Stomach (tissue), 9 donors: Measurements from ENCODE around the gene ERC2. TPM values are rescaled to one million over a fixed set of nuclear protein-coding genes. Genes with fewer than 3 reads are reported as not detected.
A peak's percentile ranks its signal among the peaks of the same experiment; 100 is the strongest.
"Not testable (repeated sequence)": the region's sequence is repeated elsewhere in the genome, so short reads cannot be mapped to it uniquely, and the experiment has no call there.

Source experiments
- DNase-seq, 2 donors: peaks; one replicate each; pipeline versions ENCODE4 v3.0.0 to v3.0.0-alpha.2; 2013 to 2019
- H3K27ac ChIP-seq, 5 donors: fragments of 200-600 bp in 4 of 5; sonication (generic) in 4 of 5; one replicate each; pipeline ENCODE4 v1.5.1; 2013 to 2019; ENCODE audit warnings: mild to moderate bottlenecking in 1 of 5, moderate library complexity in 1 of 5
- H3K27me3 ChIP-seq, 3 donors: fragments of 200-600 bp; sonication (generic); one replicate each; pipeline ENCODE4 v1.5.1; 2017 to 2019; ENCODE audit warnings: mixed run types in 1 of 3
- H3K36me3 ChIP-seq, 4 donors: fragments of 200-600 bp; sonication (generic); 1 replicate in 3 of 4; 2 replicates in 1 of 4; pipeline ENCODE4 v1.5.1; 2016 to 2019
- H3K4me1 ChIP-seq, 4 donors: fragments of 200-600 bp; sonication (generic); one replicate each; pipeline ENCODE4 v1.5.1; 2016 to 2019
- H3K4me3 ChIP-seq, 4 donors: fragments of 200-600 bp; sonication (generic) in 3 of 4; one replicate each; pipeline ENCODE4 v1.5.1; 2016 to 2019; ENCODE audit warnings: mild to moderate bottlenecking in 1 of 4
- H3K9me3 ChIP-seq, 4 donors: fragments of 200-600 bp; sonication (generic); one replicate each; pipeline ENCODE4 v1.5.1; 2016 to 2019
- EP300 ChIP-seq: sonication (generic); formaldehyde crosslinking; IDR thresholded peaks from one replicate; pipeline ENCODE4 v1.6.1; 2017; ENCODE audit warnings: antibody characterized with exemption
- POLR2A ChIP-seq, 4 donors: fragments of 450-650 bp; IDR thresholded peaks; one replicate each; pipeline ENCODE4 v1.6.1; 2016; ENCODE audit warnings: antibody characterized with exemption in 4 of 4, control low read depth in 2 of 4, mild to moderate bottlenecking in 1 of 4, moderate library complexity in 1 of 4
- POLR2AphosphoS5 ChIP-seq, 3 donors: sonication (generic); formaldehyde crosslinking; IDR thresholded peaks; one replicate each; pipeline ENCODE4 v1.6.1; 2016; ENCODE audit warnings: antibody characterized with exemption in 3 of 3
- WGBS, 5 donors: extraction: QIAGEN DNeasy Blood & Tissue Kit in 3 of 5; methylation state at CpG; one replicate each; pipeline versions ENCODE4 v1.1.5 to v1.1.7; 2013 to 2018; 5-methylcytosine and 5-hydroxymethylcytosine counted together
- intact Hi-C: fragments of 100-400 bp; cut with DNase I; formaldehyde crosslinking; loops from one replicate; pipeline ENCODE4 v1.15.1; 2023; ENCODE audit warnings: low total_unique reads
- polyA plus RNA-seq, 3 donors: library from polyadenylated mRNA; stranded (reverse); fragments of 200-250 nt; gene quantifications; one replicate each; pipeline ENCODE4 v1.2.3, GENCODE V29; 2013
- total RNA-seq, 5 donors: library from RNA; depleted of rRNA; stranded (reverse); fragments of >200 nt; gene quantifications; one replicate each; pipeline versions ENCODE4 v1.1.0 to v1.2.3, GENCODE V29; 2014 to 2016
- TF ChIP-seq, protein P1 (sequence below), 7 experiments: fragments of 450-650 bp in 4 of 7; fragments of 200-600 bp in 3 of 7; sonication (generic) in 3 of 7; IDR thresholded peaks; one replicate each; pipeline ENCODE4 v1.5.1; 2016 to 2019; ENCODE audit warnings: antibody characterized with exemption in 7 of 7, control low read depth in 2 of 7, mild to moderate bottlenecking in 1 of 7
- donor health status: healthy with polysubstance abuse.
- donor health status: Bipolar disorder and iron deficiency.
- donor health status: healthy.

Gene ERC2
- total and polyA plus RNA-seq, 8 donors: 0.43 to 3.1 (median 1.3) TPM; not detected in 2

DNA sequence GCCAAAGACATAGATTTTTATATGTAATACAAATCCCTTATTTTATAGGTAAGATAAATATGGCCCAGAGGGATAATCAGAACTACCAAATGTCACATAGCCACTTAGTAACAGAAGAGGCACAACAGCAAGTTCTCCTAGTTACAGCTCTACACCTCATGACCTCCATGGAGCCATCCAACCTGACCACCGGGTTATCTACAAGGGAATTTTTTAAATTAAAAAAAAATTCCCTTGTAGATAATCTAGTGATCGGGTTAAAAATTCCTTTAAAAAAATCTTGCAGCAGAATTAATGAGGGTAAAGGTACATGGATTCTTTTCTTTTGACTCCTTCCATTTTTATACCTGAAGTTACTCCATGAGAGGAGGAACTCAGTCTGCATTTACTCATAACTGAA, 615.9 kb downstream of the ERC2 start:
- Histone ChIP-seq H3K27me3 (no peaks in the 10 kb centered on the region), H3K4me3 (no peak overlapping the region), H3K4me1 (no peaks in the 10 kb centered on the region), H3K27ac (no peak overlapping the region), H3K36me3 (no peaks in the 10 kb centered on the region), H3K9me3 (no peaks in the 10 kb centered on the region)
- DNase-seq: no peak
- TF ChIP-seq, protein P1, sequence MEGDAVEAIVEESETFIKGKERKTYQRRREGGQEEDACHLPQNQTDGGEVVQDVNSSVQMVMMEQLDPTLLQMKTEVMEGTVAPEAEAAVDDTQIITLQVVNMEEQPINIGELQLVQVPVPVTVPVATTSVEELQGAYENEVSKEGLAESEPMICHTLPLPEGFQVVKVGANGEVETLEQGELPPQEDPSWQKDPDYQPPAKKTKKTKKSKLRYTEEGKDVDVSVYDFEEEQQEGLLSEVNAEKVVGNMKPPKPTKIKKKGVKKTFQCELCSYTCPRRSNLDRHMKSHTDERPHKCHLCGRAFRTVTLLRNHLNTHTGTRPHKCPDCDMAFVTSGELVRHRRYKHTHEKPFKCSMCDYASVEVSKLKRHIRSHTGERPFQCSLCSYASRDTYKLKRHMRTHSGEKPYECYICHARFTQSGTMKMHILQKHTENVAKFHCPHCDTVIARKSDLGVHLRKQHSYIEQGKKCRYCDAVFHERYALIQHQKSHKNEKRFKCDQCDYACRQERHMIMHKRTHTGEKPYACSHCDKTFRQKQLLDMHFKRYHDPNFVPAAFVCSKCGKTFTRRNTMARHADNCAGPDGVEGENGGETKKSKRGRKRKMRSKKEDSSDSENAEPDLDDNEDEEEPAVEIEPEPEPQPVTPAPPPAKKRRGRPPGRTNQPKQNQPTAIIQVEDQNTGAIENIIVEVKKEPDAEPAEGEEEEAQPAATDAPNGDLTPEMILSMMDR (IDR thresholded peaks at IDR 0.05): no peak
- TF ChIP-seq POLR2A (IDR thresholded peaks at IDR 0.05) (no peak), POLR2AphosphoS5 (IDR thresholded peaks at IDR 0.05) (no peak), EP300 (no peak)
- WGBS, 5 donors: 84 to 93% (median 89%) methylated on average over 2 of the region's 2 CpGs
- intact Hi-C loops: no loop called here

DNA sequence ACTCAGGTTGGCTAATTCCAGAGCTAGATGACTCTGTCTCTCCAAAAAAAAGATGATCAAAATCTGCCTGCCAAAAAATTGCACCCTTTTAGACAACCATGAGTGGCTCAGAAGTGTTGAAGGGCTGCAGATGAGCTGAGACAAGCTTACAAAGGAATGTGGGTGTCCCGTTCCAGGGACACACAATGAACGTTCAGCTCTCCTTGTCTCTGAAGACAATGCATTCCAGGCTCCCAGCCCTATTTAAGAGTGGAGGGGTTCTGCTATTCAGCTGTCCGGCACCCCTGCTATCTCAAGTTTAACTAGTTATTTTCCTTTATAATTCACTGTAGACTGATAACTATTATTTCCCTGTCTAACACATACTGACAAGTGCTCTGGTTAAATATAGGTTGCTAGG, 626.1 kb downstream of the ERC2 start:
- Histone ChIP-seq H3K36me3 (no peaks in the 10 kb centered on the region), H3K9me3 (no peaks in the 10 kb centered on the region), H3K4me1 (no peaks in the 10 kb centered on the region), H3K27ac (no peak overlapping the region), H3K27me3 (no peaks in the 10 kb centered on the region), H3K4me3 (no peak overlapping the region)
- no peak for DNase-seq
- TF ChIP-seq POLR2AphosphoS5 (IDR thresholded peaks at IDR 0.05) (no peak), POLR2A (IDR thresholded peaks at IDR 0.05) (no peak), EP300 (no peak)
- TF ChIP-seq, protein P1 (IDR thresholded peaks at IDR 0.05): no peak
- 71 to 89% (median 81%) methylated on average over 3 of the region's 3 CpGs for WGBS, 5 donors
- intact Hi-C loops: no loop called here

DNA sequence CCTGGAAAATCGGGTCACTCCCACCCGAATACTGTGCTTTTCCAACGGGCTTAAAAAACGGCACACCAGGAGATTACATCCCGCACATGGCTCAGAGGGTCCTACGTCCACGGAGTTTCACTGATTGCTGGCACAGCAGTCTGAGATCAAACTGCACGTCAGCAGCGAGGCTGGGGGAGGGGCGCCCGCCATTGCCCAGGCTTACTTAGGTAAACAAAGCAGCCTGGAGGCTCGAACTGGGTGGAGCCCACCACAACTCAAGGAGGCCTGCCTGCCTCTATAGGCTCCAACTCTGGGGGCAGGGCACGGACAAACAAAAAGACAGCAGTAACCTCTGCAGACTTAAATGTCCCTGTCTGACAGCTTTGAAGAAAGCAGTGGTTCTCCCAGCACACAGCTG, 636.4 kb downstream of the ERC2 start:
- H3K4me3 ChIP-seq, H3K36me3 ChIP-seq, H3K9me3 ChIP-seq, H3K4me1 ChIP-seq, intact Hi-C loops, H3K27me3 ChIP-seq, H3K27ac ChIP-seq, DNase-seq: not testable (repeated sequence)
- 48 to 73% (median 63%) methylated on average over 12 to 13 of the region's 13 CpGs for WGBS, 5 donors

DNA sequence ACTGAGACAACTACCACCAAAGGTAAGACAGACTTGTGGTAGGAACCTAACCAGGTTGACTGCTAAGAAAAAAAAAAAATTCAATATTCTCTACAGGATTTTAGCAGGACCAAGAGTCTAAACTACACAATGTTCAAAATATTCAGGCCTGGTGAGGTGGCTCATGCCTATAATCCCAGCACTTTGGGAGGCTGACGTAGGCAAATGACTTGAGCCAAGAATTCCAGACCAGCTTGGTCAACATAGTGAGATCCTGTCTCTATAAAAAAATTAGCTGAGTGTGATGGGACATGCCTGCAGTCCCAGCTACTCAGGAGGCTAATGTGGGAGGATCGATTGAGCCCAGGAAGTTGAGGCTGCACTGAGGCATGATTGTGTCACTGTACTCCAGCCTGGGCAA, 639.6 kb downstream of the ERC2 start:
- intact Hi-C loops: no loop called here
- no peaks in the 10 kb centered on the region for H3K27me3 ChIP-seq
- H3K36me3 ChIP-seq: no peaks in the 10 kb centered on the region
- no peak overlapping the region for H3K27ac ChIP-seq
- no peak overlapping the region for H3K4me3 ChIP-seq
- TF ChIP-seq POLR2AphosphoS5 (IDR thresholded peaks at IDR 0.05): no peak
- no peak for TF ChIP-seq EP300
- TF ChIP-seq, protein P1 (IDR thresholded peaks at IDR 0.05): no peak
- TF ChIP-seq POLR2A (IDR thresholded peaks at IDR 0.05): no peak
- no peaks in the 10 kb centered on the region for H3K4me1 ChIP-seq
- H3K9me3 ChIP-seq: no peaks in the 10 kb centered on the region
- 68 to 87% (median 83%) methylated on average over 2 of the region's 2 CpGs for WGBS, 5 donors
- no peak for DNase-seq

DNA sequence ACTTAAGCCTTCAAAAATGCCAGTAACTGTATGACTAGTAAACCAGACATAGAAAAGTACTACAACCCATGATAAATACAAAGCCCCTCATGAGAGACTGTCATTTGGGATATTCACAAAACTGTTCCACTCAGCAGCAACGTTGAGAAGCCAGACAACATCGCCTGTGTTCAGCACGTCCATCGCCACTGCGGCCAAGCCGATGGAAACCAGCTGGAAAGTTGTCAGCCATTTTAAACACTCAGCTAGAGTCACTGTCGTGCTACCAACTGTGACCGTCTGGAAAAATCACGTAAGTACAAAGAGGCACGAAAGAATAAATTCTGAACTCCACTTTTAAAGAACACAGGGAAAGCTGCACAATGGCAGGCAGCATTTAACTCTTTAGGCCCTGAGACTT, 640.5 kb downstream of the ERC2 start:
- H3K27me3 ChIP-seq: no peaks in the 10 kb centered on the region
- H3K4me3 ChIP-seq: no peak overlapping the region
- peak in 1 of 2 donors; percentile 34 for DNase-seq
- H3K4me1 ChIP-seq: no peaks in the 10 kb centered on the region
- no peaks in the 10 kb centered on the region for H3K36me3 ChIP-seq
- no peak overlapping the region for H3K27ac ChIP-seq
- no peaks in the 10 kb centered on the region for H3K9me3 ChIP-seq
- WGBS, 5 donors: 75 to 84% (median 77%) methylated on average over 10 of the region's 10 CpGs
- intact Hi-C loops: no loop called here
- TF ChIP-seq, protein P1 (IDR thresholded peaks at IDR 0.05): no peak
- TF ChIP-seq EP300: no peak
- no peak for TF ChIP-seq POLR2AphosphoS5 (IDR thresholded peaks at IDR 0.05)
- no peak for TF ChIP-seq POLR2A (IDR thresholded peaks at IDR 0.05)
